HEK293 (cell line): ENCODE results near the gene YEATS4.

ENCODE experiments used
- ZNF335 ChIP-seq: fragments of 450-650 bp; formaldehyde crosslinking; conservative IDR thresholded peaks from 2 replicates; pipeline ENCODE4 v1.5.1; 2016; ENCODE audit warnings: missing biosample characterization, missing genetic modification characterization
- ZNF37A ChIP-seq: fragments of 450-650 bp; IDR thresholded peaks from 2 replicates; pipeline ENCODE4 v1.5.1; 2018; ENCODE audit warnings: missing biosample characterization, missing genetic modification characterization
- ZNF416 ChIP-seq: fragments of 450-650 bp; formaldehyde crosslinking; IDR thresholded peaks from 2 replicates; pipeline ENCODE4 v1.5.1; 2016; ENCODE audit warnings: missing biosample characterization, missing genetic modification characterization
- ZNF518A ChIP-seq: fragments of 450-650 bp; formaldehyde crosslinking; conservative IDR thresholded peaks from 2 replicates; pipeline ENCODE4 v1.5.1; 2016; ENCODE audit warnings: low read depth, missing biosample characterization, missing genetic modification characterization
- ZNF707 ChIP-seq: fragments of 450-650 bp; formaldehyde crosslinking; IDR thresholded peaks from 2 replicates; pipeline ENCODE4 v1.5.1; 2016; ENCODE audit warnings: missing biosample characterization, missing genetic modification characterization
- TF ChIP-seq, protein P1 (sequence below): fragments of 450-650 bp; formaldehyde crosslinking; IDR thresholded peaks from 2 replicates; pipeline ENCODE4 v1.5.1; 2016; ENCODE audit warnings: missing biosample characterization, missing genetic modification characterization
- TF ChIP-seq, protein P2 (sequence below): fragments of 450-650 bp; formaldehyde crosslinking; IDR thresholded peaks from 2 replicates; pipeline ENCODE4 v1.5.1; 2017; ENCODE audit warnings: missing biosample characterization, missing genetic modification characterization
- TF ChIP-seq, protein P3 (sequence below): fragments of 450-650 bp; formaldehyde crosslinking; IDR thresholded peaks from 2 replicates; pipeline ENCODE4 v1.5.1; 2016; ENCODE audit warnings: missing biosample characterization, missing genetic modification characterization, borderline replicate concordance

GRCh38 chr12:69328426-69328825 is 31.1 kb upstream of the YEATS4 start:
- TF ChIP-seq, protein P1, sequence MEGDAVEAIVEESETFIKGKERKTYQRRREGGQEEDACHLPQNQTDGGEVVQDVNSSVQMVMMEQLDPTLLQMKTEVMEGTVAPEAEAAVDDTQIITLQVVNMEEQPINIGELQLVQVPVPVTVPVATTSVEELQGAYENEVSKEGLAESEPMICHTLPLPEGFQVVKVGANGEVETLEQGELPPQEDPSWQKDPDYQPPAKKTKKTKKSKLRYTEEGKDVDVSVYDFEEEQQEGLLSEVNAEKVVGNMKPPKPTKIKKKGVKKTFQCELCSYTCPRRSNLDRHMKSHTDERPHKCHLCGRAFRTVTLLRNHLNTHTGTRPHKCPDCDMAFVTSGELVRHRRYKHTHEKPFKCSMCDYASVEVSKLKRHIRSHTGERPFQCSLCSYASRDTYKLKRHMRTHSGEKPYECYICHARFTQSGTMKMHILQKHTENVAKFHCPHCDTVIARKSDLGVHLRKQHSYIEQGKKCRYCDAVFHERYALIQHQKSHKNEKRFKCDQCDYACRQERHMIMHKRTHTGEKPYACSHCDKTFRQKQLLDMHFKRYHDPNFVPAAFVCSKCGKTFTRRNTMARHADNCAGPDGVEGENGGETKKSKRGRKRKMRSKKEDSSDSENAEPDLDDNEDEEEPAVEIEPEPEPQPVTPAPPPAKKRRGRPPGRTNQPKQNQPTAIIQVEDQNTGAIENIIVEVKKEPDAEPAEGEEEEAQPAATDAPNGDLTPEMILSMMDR (tag by site-specific recombination), result no peak
- TF ChIP-seq, protein P2, sequence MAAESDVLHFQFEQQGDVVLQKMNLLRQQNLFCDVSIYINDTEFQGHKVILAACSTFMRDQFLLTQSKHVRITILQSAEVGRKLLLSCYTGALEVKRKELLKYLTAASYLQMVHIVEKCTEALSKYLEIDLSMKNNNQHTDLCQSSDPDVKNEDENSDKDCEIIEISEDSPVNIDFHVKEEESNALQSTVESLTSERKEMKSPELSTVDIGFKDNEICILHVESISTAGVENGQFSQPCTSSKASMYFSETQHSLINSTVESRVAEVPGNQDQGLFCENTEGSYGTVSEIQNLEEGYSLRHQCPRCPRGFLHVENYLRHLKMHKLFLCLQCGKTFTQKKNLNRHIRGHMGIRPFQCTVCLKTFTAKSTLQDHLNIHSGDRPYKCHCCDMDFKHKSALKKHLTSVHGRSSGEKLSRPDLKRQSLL (tag by site-specific recombination), result no peak
- TF ChIP-seq, protein P3, sequence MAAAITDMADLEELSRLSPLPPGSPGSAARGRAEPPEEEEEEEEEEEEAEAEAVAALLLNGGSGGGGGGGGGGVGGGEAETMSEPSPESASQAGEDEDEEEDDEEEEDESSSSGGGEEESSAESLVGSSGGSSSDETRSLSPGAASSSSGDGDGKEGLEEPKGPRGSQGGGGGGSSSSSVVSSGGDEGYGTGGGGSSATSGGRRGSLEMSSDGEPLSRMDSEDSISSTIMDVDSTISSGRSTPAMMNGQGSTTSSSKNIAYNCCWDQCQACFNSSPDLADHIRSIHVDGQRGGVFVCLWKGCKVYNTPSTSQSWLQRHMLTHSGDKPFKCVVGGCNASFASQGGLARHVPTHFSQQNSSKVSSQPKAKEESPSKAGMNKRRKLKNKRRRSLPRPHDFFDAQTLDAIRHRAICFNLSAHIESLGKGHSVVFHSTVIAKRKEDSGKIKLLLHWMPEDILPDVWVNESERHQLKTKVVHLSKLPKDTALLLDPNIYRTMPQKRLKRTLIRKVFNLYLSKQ (tag by site-specific recombination), result no peak
- no peak for TF ChIP-seq ZNF707 (tag by site-specific recombination)
- TF ChIP-seq ZNF518A, result no peak
- no peak for TF ChIP-seq ZNF335 (tag by site-specific recombination)
- TF ChIP-seq ZNF416 (tag by site-specific recombination), result no peak
- TF ChIP-seq ZNF37A (tag by site-specific recombination), result no peak
